Activated CD8-positive, alpha-beta memory T cell treated with anti-CD3 and anti-CD28 coated beads, Interleukin-2, amount 50 U/mL, for 1 hour (primary cell): ENCODE measurements around the gene TNIK.

ENCODE experiments used
- DNase-seq: peaks from one replicate; pipeline ENCODE4 v3.0.0-alpha.2; 2020; ENCODE audit errors: extremely low read depth

The TNIK gene

GRCh38 chr3:171417137-171417536, 43.1 kb downstream of the TNIK start:
- no peak for DNase-seq

- DNase-seq: no peak
Measured at GRCh38 chr3:171416666-171417065, 43.5 kb downstream of the TNIK start.

DNA sequence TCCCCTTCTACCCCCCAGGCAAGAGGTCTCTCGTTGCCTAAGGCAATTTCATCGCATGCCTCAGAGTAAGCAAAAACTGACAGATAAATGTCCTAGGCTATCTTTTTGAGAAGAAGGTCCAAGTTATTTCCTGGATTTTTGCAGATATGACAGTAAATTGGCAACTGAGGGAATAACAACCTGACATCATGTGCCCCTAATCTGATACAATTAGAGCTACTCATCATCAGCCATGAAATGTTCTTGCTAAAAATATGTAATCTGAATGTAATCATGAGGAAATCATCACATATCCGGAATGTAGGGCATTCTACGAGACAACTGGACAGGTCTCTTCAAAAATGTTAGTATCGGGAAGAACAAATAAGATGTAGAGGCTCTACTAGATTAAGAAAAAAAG, 44.1 kb downstream of the TNIK start:
- no peak for DNase-seq

- no peak for DNase-seq
Measured at GRCh38 chr3:171415070-171415469, 45.1 kb downstream of the TNIK start.

DNA sequence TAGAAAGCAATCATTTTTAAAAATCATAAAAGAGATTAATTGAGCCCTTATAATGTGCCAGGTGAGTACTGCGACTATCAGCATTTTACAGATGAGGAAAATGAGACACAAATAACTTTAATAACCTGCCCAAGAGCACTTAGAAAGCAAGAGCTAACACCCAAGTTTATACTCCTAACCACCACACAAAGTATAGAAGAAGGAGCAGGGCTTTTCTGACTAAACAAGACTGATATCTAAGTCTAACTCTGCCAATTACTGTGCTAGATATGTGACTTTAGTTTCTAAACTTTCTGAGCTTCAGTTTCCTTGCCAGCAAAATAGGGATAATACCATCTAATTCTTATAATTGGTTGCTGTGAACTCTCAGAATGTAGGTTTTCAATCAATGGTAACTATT, 47.7 kb downstream of the TNIK start:
- DNase-seq: no peak

DNA sequence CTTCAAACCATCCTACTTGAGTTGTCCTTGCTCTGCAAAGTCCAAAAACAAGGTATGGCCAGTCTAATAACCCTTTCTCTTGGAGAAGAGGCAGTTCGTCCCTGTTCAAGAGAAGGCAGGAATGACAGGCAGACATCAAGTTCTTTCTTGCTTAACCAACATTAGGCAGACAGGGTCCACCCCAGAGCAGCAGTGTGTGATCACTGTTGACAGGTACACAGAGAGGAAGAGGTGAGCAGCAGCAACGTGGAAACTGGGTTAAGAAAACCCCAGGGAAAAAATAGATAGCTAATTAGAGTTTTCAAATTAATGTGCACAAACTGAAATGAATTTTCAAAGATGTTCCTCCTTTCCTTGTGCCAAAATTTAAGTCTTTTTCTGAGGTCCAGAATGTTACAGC, 48.2 kb downstream of the TNIK start:
- no peak for DNase-seq

DNA sequence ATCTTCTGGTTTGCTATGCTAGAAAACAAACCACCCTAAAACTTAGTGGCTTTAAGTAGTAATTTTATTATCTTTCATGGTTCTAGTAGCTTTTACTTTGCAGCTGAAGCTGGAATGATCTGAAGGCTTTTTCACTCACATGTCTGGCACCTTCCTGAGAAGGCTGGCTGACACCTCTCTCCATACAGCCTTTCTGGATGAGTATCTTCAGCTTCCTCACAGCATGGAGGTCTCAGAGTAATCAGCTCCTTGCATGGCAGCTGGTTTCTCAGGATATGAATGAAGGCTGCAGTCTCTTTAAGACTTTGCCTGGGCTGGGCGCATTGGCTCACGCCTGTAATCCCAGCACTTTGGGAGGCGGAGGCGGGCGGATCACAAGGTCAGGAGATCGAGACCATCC, 50.0 kb downstream of the TNIK start:
- DNase-seq: no peak

DNA sequence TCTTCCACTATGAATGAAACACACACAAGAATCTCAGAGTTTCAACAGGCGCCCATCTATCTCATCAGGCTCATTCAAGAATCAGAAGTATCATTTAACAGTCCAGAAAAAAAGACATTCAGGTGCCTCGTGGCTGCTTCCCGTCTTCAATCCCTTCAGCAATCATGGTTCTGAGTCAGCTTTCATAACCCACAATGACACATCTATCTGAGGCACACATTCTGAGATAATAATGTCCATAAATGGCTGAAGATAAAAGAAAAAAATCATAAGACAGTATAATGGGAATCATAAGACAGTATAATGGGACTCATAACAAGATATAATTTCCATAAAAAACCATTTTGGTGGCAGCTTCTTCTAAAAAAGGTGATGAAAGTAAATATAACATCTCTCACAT, 52.4 kb downstream of the TNIK start:
- no peak for DNase-seq

DNA sequence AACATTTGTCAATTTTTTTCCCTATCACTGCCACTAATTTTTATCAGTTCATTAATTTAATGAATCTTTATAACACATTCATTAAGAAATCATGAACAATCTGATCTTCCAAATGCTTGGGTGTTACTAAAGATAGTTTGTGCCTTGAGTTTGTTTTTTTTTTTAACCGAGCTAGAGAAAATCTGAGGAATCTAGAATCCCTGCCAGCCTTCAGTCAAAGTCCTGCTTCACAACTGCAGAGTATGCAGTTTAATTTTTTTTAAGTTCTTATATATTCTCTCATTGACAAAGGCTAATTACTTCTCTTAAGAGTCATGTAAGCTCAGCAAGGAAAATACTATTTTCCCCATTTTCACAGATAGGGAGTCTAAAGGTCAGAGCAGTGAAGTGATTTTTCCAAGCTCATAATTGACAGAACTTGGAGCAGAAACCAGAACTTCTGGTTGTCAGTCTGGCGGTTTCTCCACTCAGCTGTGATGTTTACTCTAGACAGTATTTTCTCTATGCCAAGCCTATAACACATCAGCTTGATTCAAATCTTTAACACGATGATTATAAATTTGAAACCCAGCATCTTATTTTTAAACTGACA, 55.7 kb downstream of the TNIK start:
- no peak for DNase-seq

GRCh38 chr3:171402281-171402680, 57.9 kb downstream of the TNIK start:
- DNase-seq: no peak

DNA sequence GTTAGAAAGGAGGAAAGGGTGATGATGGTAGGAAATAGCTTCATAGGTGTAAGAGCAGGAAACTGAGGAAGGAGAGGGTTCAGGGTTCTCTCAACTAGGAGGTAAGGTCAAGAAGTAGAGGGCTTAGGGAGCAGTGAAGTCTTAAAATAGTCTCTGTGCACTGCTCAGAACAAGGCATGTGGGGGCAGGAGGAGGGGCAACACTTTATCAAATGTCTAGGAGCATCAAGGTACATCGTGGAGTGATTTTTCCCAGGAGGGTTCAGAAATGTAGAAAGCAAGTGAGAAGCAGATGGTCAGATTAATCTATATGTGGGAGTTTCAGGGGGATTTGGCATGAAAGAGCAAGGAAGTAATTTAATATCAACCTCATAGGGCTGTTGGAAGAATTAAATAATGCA, 58.8 kb downstream of the TNIK start:
- no peak for DNase-seq

- DNase-seq: no peak
Measured at GRCh38 chr3:171399842-171400241, 60.4 kb downstream of the TNIK start.

DNA sequence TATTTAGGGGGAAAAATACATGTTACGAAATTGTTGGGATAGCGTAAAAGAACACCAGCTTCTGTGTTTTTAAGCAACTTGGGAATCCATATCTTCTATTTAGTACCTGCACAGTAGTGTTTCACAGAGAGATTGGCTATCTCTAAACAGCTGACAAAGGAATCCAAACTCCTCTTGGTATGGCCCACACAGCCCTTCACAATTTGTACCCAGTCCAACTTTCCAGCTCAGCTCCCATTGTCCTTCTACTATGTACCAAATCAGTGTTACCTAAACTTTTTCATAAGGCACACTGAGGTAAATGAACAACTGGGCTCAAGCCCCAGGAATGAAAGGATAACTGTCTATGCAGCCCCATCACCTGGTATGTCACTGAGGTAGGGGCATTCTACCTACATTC, 61.9 kb downstream of the TNIK start:
- DNase-seq: no peak

DNA sequence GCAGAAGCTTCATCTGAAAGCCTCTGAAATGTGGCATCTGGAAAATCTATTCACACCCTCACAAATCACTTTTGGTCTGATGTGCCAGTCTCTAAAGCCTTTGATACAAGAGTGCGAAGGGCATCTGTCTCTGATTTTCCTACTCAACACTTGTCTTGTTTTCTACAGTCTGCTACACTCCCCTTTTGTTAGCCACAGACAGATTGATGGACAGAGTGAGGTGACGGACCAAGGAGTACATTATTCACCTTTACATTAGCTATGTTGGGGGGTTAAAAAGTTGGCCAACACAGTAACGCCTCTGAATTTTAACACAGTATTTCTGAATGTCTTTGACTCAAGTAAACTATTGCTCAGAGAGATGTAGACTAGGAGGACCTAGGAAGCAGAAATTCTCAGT, 63.1 kb downstream of the TNIK start:
- no peak for DNase-seq

DNA sequence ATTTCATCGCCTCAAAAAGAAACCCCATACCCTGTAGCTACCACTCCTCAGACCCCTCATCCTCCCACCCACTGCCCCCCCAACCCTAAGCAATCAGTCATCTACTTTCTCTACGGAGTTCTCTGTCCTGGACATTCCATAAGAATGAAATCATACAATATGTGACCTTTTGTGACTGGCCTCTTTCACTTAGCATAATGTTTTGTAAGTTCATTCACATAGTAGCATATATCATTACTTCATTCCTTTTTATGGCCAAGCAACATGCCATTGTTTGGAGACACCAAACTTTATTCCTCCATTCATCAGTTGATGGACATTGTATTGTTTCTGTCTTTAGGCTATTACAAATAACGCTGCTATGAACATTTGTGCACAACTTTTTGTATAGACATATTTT, 64.2 kb downstream of the TNIK start:
- no peak for DNase-seq

- DNase-seq: no peak
Measured at GRCh38 chr3:171393032-171393744, 67.0 kb downstream of the TNIK start.

GRCh38 chr3:171391432-171391831, 68.8 kb downstream of the TNIK start:
- no peak for DNase-seq

DNA sequence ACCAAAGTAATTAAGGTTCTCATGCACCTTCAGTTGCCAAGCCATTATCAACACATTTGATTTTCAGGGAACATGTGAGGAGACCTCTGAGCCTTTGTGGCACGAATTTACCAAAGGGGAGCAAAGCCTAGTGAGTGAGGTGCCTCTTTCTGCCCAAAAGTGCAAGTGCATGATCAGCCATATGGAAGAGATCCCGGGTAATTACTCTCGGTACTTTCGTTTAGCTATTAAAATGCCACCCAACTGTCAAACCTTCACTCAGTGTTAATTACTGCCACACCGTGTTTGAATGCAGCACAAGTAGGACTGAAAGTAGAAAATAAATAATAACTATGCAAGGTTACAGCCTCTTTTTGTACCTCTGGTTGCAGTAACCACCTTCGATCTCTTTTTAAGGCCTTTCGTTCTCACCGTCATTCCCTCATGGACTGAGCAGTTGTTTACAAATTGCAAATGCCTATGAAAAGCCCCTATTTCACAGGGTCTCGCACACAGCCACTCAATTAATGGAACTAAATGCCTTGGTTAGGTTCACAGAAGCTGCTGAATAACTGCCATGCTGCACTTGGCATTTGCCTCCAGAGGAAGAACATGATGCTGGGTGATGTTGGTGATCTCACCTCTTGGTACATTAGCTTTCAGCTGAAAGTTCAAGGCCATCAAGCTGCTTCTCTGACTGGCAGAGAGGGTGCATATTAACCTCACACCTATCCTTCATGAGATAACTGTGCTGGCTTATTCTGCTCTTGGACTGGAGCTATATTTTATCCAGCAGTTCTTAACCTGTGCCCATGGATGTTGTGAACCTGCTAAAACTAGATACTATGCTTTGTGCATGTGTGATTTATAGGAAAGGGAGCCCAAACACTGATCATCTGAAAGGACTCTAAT, 69.9 kb downstream of the TNIK start:
- no peak for DNase-seq

DNA sequence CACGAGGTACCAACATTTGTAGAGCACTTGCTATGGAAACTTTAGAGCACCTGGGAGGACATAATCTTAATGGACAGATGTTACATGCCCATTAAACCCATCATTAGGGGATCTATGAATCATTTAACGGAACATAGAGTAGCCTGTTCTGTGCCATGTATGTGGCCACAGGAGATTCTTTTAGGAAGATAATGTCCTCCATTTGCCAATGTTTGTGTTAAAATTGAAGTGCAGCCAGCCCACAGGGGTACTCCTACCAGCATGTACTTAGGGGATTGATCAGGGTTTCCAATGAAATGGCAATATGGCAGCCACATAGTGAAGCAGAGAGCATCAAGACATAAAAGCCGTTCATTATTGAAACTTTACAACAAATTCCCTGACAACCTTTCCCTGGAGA, 70.7 kb downstream of the TNIK start:
- no peak for DNase-seq

DNA sequence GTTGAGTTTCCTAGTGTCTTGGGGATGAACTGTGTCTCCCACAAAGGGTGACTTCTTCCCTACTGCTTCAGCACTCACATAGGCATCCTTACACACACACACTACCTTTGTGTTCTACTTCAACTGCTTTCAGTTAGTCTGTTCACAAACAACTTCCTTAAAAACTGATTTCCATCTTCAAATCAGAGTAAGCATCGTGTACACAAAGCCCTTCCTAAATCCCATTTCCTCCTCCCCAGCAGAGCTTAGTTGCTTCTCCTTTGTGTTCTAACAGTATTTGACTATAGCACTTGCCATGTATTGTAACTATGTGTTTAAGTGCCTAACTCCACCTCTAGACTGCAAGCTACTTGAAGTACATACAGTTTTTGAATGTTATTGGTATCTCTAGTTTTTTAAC, 71.7 kb downstream of the TNIK start:
- no peak for DNase-seq

DNA sequence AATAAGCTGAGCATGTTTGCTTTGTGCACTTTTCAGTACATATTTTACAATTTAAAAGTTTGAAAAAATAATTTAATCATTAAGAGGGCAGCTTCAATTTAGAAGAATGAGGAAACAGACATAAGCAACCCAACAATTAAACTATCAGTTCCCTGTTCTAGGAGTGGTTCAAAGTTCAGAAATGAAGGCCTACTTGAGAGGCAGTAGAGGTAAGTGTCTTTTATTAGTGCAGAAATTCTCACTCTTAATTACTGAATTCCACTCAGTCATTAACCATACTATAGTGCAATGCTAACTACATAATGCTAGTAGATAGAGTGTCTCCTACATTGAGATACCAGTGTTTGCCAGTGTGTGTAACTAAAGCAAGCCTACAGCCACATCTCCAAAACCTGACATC, 73.1 kb downstream of the TNIK start:
- no peak for DNase-seq

DNA sequence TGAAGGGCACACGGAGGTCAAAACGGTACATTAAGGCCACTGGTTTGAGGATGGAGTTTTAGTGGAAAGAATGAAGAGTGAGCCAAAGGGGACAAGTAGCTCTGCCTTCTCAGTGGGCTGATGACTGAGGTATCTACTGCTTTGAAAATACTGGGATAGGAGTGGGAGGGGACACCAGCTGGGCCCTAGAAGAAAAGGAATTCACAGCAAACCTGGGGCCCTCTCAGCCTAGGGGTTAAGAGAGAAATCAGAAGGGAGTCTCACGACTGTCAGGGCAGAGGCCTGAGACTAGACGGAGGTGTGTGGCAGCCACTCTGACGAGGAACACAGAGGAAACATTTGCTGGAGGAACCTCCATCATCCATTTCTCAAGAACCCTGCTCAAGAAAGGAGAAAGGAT, 75.1 kb downstream of the TNIK start:
- no peak for DNase-seq
